IPS-NIHi11 (cell line): ENCODE results near the gene SUMO4.

Experiments
- DNase-seq: peaks from one replicate; pipeline ENCODE4 v3.0.0; 2012; ENCODE audit warnings: mixed read lengths, low spot score

SUMO4 gene

DNA sequence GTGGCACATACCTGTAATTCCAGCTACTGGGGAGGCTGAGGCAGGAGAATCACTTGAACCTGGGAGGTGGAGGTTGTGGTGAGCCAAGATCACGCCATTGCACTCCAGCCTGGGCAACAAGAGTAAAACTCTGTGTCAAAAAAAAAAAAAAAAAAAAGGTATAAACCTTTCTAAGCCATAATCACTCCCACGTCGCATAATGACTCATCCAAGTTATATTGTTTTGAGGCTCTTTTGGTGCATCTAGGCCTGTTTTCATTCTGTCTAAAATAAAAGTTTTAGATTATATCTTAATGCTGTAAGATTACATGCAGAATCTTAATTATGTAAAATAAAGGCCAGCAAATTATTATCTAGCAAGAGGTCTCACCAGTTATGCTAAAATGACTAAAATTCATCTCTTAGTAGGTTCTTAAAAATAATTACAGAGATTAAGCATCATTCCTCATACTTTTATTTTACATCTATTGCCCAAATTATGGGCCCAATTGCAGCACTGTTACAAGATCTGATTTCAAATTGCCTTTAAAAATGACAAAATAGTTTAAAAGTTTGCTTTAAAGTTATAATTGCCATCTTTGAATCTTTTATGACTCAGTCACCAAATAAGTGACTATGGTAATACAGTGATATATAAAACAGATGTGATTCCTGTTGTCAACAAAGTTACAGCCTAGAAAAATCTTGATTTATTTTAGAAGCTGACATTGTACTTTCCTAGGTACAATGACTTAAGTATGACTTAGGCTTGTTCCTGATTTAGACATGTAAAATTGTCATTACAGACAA lies 10.4 kb upstream of the SUMO4 start:
- no peak for DNase-seq

DNA sequence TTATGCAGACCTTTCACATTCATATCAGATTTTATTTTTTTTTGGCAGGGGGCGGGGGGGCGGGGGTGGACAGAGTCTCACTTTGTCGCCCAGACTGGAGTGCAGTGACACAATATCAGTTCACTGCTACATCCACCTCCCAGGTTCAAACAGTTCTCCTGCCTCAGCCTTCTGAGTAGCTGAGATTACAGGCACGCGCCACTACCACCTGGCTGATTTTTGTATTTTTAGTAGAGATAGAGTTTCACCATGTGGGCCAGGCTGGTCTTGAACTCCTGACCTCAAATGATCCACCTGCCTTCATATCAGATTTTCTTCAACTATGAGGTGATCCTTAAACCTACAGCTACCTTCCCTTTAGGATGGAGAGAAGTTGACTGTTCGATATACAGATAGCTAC lies 8.0 kb upstream of the SUMO4 start:
- DNase-seq: no peak

DNA sequence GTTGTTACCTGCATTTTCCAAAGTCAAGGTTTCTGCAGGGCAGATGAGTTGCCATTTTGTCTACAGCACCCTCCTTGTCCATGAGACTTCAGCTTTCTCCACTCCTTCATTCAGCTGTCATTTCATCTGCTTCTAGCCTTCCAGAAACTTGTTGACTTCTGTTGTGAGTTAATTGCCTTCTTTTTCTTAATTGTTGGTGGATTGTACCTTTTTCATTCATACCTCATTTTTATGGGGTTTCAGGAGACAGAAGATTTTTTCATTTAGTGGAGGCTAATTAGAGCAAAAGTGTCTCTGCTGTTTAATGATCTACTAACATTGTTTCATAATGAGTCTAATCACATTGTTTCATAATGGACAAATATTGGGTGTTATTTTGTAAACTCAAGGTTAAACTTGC lies 7.5 kb upstream of the SUMO4 start:
- no peak for DNase-seq

DNA sequence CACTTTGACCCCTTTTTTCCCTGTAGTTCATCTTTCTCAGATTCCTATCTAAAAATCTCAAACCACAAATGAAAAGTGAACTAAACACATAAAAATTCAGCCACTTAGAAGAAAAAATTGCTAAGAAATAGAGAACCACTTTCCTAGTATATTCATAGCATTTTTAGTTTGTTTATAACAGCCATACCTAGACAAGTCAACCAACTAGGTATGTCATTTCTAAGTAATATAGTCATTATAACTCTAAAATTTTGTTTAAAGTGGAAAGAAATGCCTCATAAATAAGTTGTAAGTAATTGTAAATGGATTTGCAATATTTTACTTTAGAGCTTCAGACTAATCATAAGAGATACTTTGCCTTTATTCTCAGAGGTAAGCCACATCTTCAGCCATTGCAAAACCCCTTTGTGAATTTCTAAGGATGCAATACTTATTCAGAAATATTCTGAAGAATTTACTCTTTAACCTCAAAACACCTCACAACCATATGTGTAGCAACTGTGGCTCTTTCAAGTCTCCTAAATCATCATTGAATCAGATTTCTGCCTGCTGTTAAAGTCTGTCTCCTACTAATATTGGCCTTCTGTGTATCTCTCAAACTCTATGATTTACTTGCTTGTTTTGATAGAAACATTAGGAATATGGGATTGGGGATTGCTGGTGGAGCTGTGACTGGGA lies 6.9 kb upstream of the SUMO4 start:
- DNase-seq: no peak

DNA sequence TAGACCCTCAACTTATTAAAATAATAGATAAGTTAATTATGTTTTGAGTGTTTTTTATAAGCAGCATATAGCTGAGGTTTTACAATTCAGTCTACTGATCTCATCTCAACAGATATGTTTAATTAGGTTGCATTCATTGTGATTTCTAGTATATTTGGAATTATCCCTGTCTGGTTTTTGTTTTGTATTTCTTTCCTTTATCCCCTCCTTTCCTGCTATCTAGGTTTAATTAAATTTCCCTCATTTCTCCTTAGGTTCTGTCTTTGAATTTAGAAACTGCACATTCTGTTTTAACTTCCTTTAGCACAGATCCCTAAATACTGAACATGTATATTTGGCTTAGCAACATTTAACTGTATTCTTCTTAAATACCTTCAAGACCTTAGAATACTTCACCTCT lies 4.9 kb upstream of the SUMO4 start:
- no peak for DNase-seq

DNA sequence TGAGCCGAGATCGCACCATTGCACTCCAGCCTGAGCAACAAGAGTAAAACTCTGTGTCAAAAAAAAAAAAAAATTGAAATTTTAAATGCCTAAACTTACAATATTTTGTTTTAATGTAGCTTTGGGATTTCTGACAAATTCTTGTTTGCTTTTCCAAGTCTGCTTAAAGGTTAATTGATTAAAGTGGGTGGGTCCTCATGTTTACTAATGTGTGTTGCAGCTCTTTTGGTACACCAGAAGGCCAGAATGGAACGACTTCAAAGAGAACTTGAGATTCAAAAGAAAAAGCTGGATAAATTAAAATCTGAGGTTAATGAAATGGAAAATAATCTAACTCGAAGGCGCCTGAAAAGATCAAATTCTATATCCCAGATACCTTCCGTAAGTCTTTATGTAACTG lies 2.7 kb upstream of the SUMO4 start:
- no peak for DNase-seq

DNA sequence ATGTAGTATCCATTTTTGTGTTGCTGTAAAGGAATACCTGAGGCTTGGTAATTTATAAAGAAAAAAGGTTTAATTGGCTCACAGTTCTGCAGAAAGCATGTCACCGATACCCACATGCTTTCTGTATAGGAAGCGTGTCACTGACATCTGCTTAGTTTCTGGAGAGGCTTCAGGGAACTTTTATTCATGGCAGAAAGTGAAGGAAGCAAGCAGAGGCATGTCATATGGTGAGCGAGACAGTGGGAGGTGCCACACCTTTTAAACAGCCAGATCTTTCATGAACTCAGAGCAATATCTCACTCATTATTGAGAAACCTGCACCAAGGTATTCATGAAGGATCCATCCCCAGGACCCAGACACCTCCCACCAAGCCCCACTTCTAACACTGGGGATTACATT lies 3.5 kb downstream of the SUMO4 start:
- DNase-seq: no peak

DNA sequence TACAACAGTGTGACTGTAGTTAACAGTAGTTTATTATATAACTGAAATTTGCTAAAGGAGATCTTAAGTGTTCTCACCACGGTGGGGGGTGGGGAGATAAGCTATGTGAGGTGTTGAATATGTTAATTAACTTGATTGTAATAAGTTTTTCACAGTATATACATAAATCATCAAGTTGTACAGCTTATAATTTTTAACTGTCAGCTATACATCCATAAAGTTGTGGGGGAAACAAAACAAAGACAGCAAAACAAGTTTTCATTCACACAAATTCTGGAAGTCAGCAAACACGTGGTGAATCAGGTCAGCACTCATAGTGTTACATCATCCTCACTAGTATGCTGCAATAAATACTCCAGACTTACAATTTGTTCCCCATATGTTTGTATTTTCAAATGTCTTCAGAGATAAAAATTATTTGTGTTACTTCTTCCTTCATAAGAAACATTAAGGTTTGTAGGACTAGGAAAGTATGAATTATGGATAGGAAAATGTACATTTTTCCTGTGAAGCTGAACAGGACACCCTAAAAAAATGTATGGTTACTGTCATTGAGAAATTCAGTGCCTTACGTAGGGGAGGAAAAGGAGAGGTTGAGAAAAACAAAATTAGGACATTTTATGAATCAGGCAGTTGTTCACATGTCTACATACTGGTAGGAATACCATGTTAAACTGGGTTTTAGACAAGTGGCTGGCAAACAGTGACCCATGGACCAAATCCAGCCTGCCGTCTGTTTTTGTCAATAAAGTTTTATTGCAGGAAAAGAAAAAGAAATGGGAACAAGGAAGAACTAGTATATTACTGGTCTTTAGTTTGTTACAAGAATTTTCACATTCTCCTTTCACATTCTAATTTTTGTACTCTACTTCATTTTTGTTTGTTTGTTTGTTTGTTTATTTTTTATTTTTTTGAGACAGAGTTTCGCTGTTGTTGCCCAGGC lies 6.0 kb downstream of the SUMO4 start:
- DNase-seq: no peak

DNA sequence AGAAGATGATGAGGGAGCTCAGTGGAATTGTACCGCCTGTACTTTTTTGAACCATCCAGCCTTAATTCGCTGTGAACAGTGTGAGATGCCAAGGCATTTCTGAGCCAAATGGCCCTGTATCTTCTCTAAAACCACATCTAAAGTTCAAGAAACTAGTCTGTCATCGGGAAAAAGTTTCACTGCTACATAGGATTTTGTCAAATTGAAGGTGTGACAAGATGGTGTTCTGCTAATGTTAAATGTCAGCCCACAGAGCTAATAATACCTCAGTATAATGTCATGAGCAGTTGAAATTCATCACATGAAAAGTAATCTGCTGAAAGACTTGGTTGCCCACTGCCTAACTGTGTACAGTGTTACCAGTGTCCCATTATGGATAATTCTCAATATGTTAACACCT lies 9.6 kb downstream of the SUMO4 start:
- no peak for DNase-seq

DNA sequence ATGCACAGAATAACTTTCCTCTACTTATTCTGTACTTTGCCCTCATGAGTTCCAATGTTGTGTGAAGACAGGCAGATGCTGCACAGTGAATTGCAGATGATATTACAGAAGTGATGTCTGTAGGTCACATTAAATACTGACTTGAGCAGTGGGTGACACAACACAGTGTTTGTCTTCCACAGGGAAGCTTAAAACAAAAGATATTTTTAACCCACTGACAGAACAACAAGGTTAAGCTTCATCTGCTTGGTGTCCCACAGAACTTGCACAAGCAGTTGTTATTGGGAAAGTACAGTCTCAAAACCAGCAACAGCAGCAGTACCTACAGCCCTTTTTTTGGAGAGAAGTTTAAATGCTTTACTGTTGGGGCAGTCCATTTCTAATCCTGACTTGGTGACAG lies 10.5 kb downstream of the SUMO4 start:
- DNase-seq: no peak

DNA sequence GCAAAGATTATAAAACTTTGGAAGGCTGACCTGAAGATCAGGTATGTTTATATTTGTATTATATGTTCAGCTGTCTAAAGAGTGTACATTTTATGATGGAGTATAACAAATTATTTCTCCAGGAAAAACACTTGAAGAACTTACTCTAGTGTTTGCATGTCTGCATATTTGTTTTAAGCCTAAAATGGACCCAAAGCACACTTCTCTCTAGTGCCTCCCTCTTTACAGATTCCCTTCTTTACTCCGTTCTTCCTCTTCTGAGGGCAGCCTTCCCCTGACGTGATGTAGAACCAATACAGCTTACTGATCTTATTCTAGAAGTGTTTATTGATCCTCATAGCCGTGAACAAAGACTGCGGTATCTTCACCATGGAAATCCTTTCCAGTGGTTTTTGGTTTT lies 13.9 kb downstream of the SUMO4 start:
- DNase-seq: no peak

DNA sequence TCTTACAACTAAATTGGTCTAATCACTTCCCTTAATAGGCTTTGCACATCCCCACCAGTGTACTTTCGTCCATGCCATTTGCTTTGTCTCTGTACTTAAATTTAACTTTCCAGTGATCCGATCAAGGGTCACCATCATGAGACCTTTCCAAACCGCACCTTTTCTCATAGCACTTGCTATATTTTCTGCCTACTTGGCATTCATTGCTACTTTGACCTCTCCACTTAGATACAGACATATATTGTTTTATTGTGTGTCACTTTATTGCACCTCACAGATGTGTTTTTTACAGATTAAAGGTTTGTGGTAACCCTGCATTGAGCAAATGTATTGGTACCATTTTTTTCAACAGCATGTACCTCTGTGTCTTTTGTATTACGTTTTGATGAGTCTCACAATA lies 14.8 kb downstream of the SUMO4 start:
- no peak for DNase-seq

DNA sequence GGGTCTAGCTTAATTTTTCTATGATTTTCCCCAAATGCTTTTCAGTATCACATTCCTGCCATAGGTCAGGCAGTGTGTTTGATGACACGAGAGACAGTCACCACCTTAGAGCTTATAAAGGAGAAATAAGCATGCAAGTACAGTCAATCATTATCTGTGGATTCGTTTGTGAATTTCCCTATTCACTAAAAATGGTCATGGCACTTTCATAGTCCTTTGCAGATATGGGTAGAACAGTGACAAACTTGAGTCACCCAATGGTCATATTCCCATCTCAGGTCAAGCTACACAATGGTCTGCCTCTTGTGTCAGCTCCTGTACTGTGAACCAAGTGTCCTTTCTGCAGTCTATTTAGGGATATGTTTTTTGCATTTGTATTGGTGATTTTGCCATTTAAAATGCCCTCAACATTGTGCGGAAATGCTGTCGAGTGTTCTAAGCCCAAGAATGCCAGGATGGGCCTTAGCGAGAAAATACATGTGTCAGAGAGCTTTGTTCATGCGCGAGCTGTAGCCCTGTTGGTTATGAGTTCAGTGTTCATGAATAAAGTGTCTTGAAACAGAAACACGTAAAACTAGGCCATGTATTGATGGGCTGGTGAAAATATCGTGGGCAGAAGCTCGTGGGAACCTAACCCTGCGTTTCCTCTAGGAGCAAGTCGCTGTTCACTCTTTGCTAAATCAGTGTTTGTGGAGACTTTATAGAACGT lies 19.8 kb downstream of the SUMO4 start:
- DNase-seq: no peak

DNA sequence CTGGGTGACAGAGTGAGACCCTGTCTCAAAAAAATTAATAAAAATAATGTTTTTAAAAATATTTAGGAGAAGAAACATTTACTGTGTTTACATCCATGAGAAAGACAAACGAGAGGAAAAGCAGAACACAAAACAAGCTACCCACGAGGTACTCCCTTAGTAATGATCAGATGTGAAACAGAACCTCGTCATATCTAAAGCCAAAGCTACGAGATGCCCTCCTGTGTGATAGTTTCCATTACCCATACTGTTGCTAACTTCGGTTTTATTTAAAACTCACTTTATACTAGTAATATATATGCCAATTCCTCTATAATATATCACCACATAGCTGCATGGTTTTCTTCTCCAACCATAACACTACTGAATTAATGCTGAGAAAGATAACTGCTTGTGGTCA lies 21.1 kb downstream of the SUMO4 start:
- no peak for DNase-seq

DNA sequence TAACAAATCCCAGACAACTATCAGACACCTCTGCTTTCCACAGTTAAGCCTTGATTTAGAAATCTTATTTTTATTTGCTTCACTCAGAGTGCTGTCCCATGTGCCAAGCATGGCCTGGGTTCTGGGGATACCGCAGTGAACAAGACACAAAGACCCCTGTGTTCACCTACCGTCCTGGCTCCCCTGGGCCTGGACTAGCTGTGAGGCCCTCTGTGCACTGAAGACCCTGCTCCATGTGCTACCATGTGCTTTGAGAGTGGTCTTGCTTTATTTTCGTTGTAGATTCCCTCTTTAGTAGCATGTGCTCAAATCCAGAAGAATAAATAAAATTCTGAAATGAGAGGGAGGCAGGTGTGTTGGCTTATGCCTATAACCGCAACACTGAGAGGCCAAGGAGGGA lies 22.5 kb downstream of the SUMO4 start:
- DNase-seq: no peak

DNA sequence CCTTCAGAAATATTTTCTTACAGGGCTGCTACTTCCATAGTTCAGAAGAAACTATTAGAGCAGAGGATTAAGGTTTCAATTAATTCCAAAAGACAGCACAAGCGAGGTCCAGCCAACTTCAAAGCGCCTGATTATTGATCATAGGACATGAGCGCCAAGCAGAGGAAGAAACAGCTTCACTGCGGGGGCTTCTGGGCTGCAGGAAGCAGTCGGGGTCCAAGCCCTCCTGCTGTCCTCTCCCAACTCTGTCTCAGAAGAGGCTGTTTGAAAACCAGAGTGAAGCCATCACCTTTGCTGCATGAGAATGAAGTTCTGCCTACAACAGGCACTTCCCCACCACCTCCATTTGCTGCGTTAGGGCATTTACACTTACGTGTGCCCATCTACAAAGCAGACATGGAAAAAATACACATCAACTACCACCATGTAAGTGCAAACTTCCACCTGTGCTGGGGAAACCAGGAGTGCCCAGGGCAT lies 23.9 kb downstream of the SUMO4 start:
- no peak for DNase-seq

DNA sequence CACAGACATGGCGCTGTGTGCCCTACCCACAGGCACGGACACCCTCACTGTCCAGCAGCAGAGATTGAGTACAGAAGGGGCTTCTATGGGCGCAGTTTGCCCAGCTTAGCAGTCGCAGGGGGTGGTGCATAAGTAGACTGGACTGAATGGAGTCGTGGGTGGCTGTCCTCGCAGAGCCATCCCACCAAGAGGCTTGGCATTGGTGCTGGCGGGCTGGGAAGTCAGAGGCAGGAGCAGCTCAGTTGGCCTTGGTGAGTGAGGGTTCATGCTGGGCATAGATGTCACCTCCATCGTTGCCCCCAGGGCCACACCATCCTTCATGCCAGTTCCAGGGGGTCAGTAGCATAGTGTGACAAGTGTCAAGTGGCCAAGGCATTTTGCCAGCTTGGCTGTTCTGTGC lies 25.2 kb downstream of the SUMO4 start:
- DNase-seq: no peak

DNA sequence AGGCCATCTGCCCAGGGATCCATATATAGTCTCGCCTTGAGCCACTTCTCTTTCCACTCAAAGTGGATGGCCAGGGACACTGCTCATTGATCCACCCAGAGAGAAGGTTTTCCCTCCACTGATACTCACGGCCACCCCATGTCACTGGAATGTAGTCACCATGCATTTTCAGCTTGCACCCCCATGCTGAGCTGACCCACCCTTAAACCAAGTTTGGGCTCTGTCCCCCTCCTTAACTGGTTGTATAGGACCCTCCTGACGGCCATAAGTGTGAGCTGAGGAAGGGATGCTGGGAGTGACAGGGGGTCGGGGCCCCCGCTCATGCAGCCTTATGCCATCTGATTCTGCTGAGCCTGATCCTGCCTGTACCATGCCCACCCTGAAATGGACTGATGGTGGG lies 25.7 kb downstream of the SUMO4 start:
- no peak for DNase-seq

DNA sequence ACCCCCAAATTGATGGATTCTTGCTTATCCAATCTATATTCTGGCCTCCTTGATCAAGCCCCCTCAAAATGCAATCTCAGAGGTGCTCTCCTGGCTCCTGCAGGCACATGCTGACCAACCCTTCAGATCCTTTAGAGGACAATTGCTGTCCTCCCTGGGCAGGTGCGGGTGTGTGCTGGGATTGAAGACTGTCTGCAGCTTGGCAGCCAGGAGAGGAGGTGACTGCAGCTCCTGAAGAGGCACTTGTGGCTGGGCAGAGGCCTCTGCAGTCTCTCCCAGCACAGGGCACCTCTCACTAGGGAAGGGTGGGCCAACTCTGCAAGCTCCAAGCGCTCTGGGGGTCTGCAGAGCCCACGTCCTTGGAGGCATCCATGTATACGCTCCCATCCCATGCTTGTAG lies 28.5 kb downstream of the SUMO4 start:
- DNase-seq: no peak

DNA sequence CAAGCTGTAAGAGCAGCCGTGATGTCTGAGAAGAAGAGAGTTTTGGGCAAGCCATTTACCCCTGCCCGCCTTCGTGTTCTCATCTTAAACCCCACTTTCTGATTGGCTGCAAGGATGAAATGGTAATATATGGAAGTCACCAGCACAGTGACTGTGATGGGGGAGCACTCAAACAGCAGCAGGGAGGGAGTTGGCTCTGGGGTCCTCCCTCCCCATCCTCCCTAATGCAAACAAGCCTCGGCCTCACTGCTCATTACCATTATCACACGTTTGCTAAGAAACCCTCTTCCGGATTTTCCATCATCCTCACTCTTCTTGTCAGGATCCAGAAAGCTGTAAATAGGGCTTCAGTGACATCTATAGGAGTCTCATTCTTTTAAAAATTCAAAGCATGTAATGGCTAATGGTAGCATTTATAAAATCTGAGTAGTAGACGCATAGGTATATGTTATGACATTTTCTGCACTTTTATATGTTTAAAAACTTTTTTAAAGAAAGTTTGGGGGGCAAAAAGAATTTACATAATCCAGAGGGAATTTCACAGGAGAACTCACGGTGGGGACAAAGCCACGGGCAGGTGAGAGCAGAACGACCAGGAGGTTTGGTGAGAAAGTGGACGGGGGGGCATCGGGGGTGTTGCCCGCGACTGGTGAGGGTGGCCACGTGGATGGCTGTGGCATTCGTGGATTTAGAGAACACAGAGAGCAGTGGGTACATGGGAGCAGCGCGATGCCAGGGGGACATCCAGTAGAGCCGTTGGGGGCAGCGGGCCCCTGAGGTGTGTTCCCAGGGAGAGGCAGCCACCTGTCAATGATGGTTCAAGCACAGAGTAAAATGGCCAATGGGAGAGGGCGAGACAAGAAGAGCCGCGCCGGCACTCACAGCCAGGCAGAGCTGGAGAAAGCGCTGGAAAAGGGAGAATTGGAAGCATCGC lies 29.6 kb downstream of the SUMO4 start:
- no peak for DNase-seq
